GM18499 (cell line): ENCODE results near the gene EEF1AKMT1.
"Not testable (repeated sequence)": the region's sequence is repeated elsewhere in the genome, so short reads cannot be mapped to it uniquely, and the experiment has no call there.

Experiments used
- ATAC-seq: cut with Tn5 transposase; IDR thresholded peaks from one replicate; pipeline ENCODE4 v1.9.1; 2021; ENCODE audit warnings: moderate number of reproducible peaks; ENCODE audit not compliant: insufficient read depth, unreplicated experiment

The EEF1AKMT1 gene

DNA sequence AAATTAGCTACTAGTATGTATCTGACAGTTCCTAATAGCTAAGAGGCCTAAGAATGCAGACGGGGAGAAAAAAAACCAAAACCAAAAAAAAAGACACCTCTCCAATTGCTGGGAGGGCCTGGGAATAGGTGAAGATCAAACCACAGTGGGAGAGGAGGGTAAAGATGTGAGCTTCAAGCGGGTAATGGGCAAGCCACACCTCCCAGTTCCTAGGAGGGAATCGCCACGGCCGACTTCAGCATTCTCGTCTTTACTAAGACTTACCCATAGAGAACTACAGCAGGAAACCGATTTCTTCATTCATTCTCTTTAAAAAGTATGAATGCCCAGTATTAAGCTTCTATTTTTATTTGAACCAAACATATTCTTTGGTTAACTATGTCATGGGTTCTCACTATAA, 5.6 kb upstream of the EEF1AKMT1 start:
- ATAC-seq: no peak

DNA sequence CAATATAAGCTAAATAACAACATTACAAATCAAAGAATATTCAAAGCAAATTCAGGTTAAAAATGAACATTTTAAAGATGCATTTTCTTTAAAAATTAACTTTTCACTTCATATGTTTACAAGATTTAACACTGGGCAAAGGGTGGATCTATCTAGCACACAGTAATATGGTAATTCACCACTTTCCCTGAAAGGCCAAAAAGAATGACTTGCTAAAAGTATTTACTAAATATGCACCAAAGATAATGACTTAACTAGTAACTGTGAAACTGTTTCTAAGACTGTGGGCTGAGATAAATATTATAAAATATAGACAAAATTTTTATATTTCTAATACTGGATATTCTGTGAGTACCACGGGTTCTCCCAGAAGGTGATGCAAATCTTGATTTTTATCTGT, 4.5 kb upstream of the EEF1AKMT1 start:
- ATAC-seq: no peak

DNA sequence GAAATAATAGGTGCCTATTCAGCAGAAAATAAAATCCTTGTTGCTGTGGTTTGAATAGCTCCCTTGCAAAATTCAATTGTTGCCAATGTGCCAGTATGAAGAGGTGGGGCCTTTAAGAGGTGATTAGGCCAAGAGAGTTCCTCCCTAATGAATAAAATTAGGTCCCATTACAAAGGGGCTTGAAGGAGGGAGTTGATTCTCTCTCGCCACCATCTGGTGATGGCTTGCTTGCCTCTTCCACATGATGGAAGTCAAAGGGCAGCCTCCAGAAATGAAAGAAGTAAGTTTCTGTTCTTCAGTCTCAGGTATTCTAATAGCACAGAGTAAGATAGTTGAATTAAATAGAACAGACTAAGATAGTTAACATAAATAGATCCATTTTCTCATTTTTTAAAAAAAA, 3.0 kb upstream of the EEF1AKMT1 start:
- ATAC-seq: no peak

DNA sequence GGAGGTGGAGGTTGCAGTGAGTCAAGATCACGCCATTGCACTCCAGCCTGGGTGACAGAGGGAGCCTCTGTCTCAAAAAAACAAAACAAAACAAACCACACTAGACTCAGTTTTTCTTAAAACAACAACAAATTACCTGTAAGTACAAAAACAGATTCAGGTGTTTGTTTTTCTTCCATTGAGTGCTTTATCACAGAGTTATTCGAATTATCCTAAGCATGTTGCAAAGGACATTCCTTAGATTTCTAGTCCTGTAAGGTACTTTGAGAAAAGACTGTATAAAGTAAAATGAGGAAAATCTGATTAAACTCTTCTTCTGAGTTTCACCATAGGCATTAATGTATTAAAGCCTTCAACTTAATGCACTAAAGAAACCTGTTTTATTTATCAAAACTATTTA, 2.2 kb upstream of the EEF1AKMT1 start:
- no peak for ATAC-seq

DNA sequence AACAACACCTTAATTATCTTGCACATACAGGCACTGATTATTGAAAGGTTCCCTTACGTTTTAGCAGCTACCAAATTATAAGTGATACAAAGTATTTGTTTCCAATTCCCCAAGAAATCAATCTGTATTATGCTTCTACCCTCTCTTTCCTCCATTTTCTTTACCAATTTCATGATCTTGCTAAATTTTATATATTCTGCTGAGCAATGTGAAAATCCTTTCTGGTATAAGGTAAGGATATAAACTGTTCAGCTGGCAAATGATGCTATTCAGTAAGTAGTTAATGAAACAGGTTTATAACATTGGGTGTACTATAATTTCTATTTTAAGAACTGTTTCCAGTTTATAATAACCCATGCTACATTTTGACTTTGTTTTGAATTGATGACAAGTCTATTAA, 985 bp upstream of the EEF1AKMT1 start:
- ATAC-seq: no peak

DNA sequence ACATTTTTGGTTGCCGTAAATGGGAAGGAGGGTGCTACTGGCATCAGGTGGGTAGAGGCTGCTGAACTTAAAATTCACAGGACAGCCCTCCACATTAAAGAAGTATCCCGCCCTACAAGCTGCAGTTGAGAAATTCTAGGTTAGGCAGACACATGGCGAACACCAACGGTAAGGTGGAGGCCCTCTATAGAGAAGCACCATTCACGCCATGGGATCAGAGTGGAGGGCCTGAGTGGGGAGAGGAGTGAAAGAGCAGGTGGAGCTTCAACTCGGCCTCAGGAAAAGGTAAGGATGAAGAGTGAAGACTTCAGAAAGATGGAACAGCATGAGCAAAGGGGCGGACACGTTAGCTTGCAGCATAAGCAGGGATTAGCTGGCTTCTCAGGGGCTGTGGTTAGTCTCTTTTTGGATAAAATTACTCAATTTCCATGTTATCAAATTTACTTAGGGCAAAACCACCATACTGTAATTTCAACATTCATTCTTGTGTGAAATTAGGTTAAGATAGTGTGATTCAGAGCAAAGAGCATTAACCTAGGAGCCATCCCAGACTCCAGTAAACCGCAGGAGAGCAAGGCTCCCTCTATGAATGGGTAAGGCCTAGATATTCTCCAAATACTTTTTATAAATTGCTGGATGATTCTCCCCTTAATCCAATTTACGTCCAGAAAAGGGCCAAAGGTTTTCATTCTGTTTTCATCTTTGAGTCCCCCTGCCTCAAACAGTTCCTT, 1.2 kb downstream of the EEF1AKMT1 start:
- ATAC-seq: no peak

DNA sequence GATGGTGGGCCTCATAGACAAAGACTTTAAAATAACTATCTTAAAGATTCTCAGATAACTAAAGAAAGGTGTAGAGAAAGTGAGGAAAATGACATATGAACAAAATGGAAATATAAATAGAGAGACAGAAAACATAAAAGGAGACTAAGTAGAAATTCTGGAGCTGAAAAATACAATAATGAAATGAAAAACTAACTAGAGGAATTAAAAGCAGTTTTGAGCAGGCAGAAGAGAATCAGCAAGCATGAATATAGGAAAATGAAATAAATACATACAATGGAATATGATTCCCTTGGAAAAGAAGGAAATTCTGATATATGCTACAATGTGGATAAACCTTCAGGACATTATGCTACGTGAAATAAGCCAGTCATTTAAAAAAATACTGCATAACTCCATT, 3.9 kb downstream of the EEF1AKMT1 start:
- ATAC-seq: no peak

DNA sequence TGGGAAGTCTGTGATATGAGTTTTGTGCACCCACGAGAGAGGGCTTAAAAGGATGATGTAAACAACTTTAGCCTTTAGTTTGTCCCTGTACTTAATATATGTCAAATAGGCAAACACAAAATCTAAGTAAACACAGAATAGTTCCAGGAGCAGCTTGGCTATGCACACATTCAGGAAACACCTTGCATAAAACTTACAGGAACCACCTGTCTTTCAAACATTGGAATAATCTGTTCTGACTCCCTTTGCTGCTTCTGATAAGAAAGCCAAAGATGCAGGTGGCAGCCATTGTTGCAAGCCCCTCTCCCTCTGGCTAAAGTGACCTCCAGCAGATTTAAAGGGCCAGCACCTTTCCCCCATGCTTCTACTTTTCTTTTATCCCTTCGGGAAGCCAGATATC, 4.7 kb downstream of the EEF1AKMT1 start:
- ATAC-seq: no peak

DNA sequence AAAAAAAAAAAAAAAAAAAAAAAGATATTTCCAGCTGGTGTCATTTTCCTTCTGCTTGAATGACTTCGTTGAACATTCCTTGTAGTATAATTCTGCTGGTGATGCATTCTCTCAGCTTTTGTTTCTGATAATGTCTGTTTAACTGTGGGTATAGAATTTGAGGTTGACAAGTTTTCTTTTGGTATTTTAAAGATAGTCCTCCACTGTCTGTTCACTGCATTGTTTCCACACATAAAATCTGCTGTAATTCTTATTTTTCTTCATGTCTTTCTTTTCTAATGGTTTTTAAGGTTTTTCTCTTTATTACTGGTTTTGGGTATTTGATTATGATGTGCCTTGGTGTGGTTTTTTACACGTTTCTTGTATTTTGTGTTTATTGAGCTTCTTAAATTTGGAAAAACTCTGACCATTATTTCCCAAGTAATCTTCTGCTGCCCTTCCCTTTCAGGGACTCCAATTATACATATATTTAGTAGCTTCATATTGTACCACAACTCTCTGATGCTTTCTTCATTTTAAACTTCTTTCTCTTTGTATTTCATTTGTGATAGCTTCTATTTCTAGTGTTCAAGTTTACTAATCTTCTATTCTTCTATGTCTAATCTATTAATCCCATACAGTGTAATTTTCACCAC, 6.3 kb downstream of the EEF1AKMT1 start:
- ATAC-seq: no peak

DNA sequence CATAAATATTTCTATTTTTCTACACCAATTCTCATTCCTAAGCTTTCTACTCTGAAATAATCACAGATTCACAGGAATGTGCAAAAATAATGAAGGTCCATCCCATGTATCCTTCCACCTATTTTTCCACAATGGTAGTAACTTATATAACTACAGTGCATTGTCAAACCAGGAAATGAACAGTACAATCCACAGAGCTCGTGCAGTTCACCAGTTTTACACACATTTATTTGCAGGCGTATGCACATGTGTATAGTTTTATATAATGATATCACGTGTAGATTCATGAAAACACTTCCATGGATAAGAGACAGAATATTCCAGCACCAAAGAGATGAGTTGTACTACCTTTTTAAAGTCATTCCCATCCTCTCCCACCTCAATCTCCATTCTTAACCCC, 12.9 kb downstream of the EEF1AKMT1 start:
- ATAC-seq: no peak

DNA sequence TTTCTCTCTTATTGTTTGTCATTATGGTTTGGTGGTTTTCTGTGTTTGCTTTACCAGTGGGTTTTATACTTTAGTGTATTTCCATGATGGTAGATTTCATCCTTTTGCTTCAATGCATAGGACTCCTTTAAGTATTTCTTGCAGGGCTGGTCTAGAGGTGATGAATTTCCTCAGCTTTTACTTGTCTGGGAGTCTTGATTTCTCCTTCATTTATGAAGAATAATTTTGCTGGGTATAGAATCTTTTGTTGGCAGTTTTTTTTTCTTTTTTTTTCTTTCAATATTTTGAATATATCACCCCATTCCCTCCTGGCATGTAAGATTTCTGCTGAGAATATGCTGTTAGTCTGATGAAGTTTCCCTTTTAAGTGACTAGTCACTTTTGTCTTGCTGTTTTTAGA, 19.8 kb downstream of the EEF1AKMT1 start:
- no peak for ATAC-seq

DNA sequence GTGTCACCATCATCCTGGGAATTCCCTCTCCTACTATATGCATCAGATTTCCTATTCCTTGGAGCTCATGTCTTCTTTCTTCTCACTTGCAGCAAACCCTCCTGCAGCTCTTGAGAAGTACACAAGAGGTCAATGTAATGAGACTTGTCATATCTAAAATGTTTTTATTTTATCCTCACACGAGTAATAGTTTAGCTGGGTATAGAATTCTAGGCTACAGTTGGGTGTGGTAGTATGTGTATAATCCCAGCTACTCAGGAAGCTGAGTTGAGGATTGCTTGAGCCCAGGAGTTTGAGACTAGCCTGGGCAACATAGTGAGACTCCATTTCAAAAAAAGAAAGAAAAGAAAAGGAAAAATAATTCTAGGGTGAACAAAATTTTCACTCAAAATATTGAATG, 24.4 kb downstream of the EEF1AKMT1 start:
- ATAC-seq: no peak

DNA sequence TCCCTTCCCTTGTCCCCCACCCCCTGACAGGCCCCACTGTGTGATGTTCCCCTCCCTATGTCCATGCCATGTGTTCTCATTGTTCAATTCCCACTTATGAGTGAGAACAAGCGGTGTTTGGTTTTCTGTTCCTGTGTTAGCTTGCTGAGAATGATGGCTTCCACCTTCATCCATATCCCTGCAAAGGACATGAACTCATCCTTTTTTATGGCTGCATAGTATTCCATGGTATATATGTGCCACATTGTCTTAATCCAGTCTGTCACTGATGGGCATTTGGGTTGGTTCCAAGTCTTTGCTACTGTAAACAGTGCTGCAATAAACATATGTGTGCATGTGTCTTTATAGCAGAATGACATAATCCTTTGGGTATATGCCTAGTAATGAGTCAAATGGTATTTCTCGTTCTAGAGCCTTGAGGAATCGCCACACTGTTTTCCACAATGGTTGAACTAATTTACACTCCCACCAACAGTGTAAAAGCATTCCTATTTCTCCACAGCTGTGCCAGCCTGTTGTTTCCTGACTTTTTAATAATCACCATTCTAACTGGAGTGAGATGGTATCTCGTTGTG, 29.8 kb downstream of the EEF1AKMT1 start:
- not testable (repeated sequence) for ATAC-seq

DNA sequence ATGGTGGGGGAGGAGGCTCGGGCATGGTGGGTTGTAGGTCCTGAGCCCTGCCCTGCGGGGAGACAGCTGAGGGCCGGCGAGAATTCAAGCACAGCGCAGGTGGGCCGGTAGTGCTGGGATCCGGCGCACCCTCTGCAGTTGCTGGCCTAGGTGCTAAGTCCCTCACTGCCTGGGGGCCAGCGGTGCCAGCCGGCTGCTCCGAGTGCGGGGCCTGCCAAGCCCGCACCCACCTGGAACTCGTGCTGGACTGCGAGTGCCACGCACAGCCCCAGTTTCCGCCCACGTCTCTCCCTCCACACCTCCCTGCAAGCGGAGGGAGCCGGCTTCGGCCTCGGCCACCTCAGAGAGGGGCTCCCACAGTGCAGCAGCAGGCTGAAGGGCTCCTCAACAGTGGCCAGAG, 33.7 kb downstream of the EEF1AKMT1 start:
- ATAC-seq: no peak

DNA sequence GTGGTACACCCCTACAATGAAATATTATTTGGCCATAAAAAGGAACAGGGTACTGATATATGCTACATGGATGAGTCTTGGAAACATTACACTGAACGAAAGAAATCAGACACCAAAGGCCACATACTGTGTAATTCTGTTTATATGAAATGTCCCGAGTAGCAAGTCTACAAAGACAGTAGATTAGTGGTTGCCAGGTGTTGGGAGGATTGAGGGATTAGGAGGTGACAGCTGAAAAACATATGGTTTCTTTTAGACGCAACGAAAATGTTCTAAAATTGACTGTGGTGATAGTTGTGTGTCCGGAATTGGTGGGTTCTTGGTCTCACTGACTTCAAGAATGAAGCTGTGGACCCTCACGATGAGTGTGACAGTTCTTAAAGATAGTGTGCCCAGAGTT, 35.1 kb downstream of the EEF1AKMT1 start:
- ATAC-seq: no peak

DNA sequence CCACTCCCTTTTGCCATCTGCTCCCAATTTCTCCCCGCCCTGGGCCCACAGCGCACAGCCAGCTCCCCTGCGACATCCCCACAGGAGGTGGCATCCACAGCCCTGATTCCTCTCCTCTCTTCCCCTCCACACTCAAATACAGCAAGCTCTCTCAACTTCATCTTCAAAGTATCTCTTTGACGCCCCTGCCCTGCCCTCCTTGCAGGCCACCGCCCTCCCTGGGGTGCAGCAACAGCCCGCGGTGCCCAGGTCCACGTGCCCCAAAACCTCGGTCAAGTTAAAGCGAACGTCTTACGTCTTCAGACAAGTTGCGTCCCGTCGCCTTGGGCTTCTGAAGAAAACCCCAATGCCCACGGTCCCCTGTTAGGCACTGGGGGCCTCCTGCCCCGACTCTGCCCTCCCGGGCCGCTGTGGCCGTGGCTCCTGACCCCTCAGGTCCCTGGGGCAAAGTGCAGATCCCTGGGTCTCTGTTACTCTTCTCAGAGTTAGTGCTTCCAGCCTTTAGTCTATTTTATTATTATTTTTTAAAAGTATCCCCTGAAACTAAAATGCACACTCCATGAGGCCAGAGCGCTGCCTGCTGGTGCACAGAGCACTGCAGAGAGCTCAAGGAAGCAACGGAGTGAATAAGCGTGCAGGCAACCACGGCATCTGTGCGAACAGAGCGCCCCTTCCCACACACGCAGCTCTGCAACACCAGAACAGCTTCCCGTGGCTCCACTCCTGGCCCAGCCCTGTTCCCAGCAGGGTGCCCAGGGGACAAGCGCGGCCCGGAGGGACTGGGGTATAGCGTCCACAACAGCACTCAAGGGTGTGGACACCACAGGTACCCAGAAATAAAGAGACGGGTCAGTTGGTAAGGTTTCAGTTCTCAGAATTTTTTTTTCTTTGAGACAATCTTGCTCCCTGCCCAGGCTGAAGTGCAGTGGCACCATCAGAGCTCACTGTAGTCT, 43.9 kb downstream of the EEF1AKMT1 start:
- no peak for ATAC-seq

DNA sequence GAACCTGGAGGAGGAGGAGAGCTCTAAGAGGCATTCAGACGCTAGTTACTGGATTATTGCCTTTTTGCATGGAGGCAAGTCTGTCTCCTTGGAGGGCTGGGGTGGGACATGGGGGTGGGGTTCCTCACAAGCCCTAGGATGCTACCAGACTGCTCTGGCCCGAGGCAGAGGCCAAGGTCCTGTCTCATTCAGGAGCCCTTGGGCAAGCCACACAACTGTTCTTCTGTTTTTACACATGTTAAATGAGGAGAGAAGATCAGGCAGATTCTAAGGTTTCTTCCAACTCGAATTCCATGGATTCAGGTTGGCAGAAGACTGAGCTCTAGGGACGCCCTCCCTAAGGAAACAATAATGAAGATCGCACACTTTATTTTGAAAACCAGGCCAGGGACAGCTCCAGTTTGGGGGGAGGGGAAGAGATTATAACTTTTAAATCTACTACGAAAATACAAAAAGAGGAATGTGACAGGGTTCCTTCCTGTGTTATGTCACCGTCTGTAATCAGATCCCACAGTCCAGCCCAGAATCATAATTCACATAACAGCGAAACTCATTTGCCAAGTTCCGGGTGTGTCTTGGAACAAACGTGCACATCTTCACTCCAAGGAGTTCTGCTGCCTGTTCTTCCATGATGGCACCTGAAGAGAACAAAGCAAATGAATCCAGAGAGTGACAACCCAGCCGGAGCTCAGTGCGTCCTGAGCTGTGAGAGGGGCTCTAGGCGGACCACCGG, 45.0 kb downstream of the EEF1AKMT1 start:
- no peak for ATAC-seq

DNA sequence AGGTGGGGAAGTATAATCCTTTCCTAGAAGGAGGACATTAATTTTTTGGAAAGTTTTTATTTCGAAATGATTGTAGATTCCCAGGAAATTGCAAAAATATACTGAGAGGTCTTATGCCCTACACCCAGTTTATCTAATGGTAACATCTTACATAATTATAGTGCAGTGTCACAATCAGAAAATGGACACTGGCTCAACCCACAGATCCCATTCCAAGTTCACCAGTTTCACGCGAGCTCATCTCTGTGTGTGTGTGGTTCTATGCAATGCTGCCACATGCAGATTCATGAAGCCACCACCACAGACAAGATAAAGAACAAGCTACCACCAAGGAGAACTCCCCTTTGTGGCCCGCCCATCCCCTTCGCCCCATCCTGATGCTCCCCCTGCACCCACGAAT, 45.9 kb downstream of the EEF1AKMT1 start:
- no peak for ATAC-seq

DNA sequence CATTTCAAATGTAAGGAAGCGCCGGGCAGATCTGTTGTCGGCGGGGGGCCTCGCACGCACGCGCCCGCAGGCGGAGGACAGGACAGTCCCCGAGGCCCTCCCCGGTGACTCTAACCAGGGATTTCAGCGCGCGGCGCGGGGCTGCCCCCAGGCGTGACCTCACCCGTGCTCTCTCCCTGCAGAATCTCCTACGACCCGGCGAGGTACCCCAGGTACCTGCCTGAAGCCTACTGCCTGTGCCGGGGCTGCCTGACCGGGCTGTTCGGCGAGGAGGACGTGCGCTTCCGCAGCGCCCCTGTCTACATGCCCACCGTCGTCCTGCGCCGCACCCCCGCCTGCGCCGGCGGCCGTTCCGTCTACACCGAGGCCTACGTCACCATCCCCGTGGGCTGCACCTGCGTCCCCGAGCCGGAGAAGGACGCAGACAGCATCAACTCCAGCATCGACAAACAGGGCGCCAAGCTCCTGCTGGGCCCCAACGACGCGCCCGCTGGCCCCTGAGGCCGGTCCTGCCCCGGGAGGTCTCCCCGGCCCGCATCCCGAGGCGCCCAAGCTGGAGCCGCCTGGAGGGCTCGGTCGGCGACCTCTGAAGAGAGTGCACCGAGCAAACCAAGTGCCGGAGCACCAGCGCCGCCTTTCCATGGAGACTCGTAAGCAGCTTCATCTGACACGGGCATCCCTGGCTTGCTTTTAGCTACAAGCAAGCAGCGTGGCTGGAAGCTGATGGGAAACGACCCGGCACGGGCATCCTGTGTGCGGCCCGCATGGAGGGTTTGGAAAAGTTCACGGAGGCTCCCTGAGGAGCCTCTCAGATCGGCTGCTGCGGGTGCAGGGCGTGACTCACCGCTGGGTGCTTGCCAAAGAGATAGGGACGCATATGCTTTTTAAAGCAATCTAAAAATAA, 52.1 kb downstream of the EEF1AKMT1 start:
- ATAC-seq: no peak
